Measurements from ENCODE around the gene CNTNAP2.

The CNTNAP2 gene

DNA sequence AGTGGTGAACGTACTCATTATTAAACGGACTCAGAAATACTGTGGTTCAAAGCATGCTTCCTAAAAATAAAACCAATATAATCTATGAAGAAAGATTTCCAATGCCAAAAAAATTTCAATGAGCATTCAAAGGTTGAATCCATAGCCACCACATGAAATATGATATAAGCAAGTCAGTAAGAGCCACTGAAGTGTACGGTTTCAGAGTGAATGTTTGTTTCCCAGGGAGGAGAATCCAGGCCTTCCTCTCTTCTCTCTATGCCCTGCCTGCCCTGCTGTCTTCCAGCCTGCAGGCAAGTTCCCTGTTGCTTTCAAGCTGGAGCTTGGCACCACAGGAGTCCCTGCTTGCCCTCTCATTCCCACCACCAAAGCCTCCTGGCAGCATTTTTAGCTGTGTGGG, 1302.4 kb downstream of the CNTNAP2 start:
- Histone ChIP-seq H3K27ac (no peak overlapping the region), H3K4me3 (no peak overlapping the region)
- TF ChIP-seq, protein P1, sequence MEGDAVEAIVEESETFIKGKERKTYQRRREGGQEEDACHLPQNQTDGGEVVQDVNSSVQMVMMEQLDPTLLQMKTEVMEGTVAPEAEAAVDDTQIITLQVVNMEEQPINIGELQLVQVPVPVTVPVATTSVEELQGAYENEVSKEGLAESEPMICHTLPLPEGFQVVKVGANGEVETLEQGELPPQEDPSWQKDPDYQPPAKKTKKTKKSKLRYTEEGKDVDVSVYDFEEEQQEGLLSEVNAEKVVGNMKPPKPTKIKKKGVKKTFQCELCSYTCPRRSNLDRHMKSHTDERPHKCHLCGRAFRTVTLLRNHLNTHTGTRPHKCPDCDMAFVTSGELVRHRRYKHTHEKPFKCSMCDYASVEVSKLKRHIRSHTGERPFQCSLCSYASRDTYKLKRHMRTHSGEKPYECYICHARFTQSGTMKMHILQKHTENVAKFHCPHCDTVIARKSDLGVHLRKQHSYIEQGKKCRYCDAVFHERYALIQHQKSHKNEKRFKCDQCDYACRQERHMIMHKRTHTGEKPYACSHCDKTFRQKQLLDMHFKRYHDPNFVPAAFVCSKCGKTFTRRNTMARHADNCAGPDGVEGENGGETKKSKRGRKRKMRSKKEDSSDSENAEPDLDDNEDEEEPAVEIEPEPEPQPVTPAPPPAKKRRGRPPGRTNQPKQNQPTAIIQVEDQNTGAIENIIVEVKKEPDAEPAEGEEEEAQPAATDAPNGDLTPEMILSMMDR (IDR thresholded peaks at IDR 0.05), result no peak
- no peak for DNase-seq (ENCODE audit: low spot score)

GRCh38 chr7:147423875-147424274, 1307.3 kb downstream of the CNTNAP2 start:
- Histone ChIP-seq H3K4me3 (no peak overlapping the region), H3K27ac (no peak overlapping the region)
- no peak for DNase-seq (ENCODE audit: low spot score)
- TF ChIP-seq, protein P1 (IDR thresholded peaks at IDR 0.05), result no peak

- H3K4me3 ChIP-seq, result no peak overlapping the region
- DNase-seq (ENCODE audit: low spot score), result no peak
- H3K27ac ChIP-seq, result no peak overlapping the region
- TF ChIP-seq, protein P1 (IDR thresholded peaks at IDR 0.05), result no peak
These were observed 1311.5 kb downstream of the CNTNAP2 start for GRCh38 chr7:147428075-147428474.

GRCh38 chr7:147429961-147430360, 1313.4 kb downstream of the CNTNAP2 start:
- Histone ChIP-seq H3K27ac (no peak overlapping the region), H3K4me3 (no peak overlapping the region)
- DNase-seq (ENCODE audit: low spot score), result no peak
- TF ChIP-seq, protein P1 (IDR thresholded peaks at IDR 0.05), result no peak

- Histone ChIP-seq H3K27ac (no peak overlapping the region), H3K4me3 (no peak overlapping the region)
- TF ChIP-seq, protein P1 (IDR thresholded peaks at IDR 0.05), result no peak
- DNase-seq (ENCODE audit: low spot score), result no peak
These were observed 1315.5 kb downstream of the CNTNAP2 start for GRCh38 chr7:147432079-147432478.

DNA sequence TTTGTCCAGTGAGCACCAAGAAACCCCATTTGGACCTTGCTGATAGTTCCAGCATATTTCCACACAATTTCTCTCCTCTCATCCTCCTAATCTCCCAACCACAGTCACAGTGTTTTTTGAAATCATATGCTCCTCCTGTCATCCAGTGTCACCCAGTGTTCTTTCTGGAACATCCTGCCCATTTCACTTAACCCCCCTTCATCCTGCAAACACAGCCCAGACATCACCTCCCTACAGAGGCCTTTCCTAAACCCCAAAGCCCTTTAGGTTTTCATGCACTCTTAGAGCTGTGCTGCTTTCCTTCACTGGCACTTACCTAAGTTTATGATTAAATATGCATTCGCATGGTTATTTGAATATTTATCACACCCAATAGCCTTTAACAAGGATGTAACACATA, 1316.0 kb downstream of the CNTNAP2 start:
- TF ChIP-seq, protein P1 (IDR thresholded peaks at IDR 0.05), result no peak
- Histone ChIP-seq H3K4me3 (no peak overlapping the region), H3K27ac (no peak overlapping the region)
- DNase-seq (ENCODE audit: low spot score), result no peak

GRCh38 chr7:147436718-147437117, 1320.1 kb downstream of the CNTNAP2 start:
- Histone ChIP-seq H3K27ac (no peak overlapping the region), H3K4me3 (no peak overlapping the region)
- no peak for DNase-seq (ENCODE audit: low spot score)
- TF ChIP-seq, protein P1 (IDR thresholded peaks at IDR 0.05), result no peak

Measured in coronary artery (tissue), 2 donors.